DND-41 (cell line): ENCODE measurements around the gene ASCL3.

ENCODE experiments used
- ATAC-seq: fragments of 200-7000 bp; cut with Tn5 transposase; 3 replicates; pipeline ENCODE4 v1.9.1; 2021; ENCODE audit warnings: low read depth; ENCODE audit not compliant: insufficient read depth
- DNase-seq: peaks from one replicate; pipeline ENCODE4 v3.0.0-alpha.2; 2020
- H2AFZ ChIP-seq: 2 replicates; pipeline ENCODE4 v1.6.0; 2012; ENCODE audit warnings: low read depth, low read length
- H3K27ac ChIP-seq: 2 replicates; pipeline ENCODE4 v1.5.1; 2012; ENCODE audit warnings: low read length, inconsistent platforms
- H3K27me3 ChIP-seq: fragments of 200-600 bp; sonication (generic); 2 replicates; pipeline ENCODE4 v1.6.0; 2012; ENCODE audit warnings: low read length, mild to moderate bottlenecking, inconsistent platforms; ENCODE audit not compliant: insufficient read depth, poor library complexity
- H3K36me3 ChIP-seq: 2 replicates; pipeline ENCODE4 v1.5.1; 2012; ENCODE audit warnings: low read length, inconsistent platforms; ENCODE audit not compliant: insufficient read depth
- H3K4me1 ChIP-seq: 2 replicates; pipeline ENCODE4 v1.5.1; 2012; ENCODE audit warnings: mild to moderate bottlenecking, low read length; ENCODE audit not compliant: insufficient read depth
- H3K4me2 ChIP-seq: 2 replicates; pipeline ENCODE4 v1.6.0; 2012; ENCODE audit warnings: mild to moderate bottlenecking, moderate library complexity, low read length, inconsistent platforms; ENCODE audit not compliant: insufficient read depth
- H3K4me3 ChIP-seq, 2 experiments: fragments of 200-600 bp in 1 of 2; shearing (Covaris generic) in 1 of 2; 2 replicates each; pipeline ENCODE4 v1.5.1; 2012 to 2016; ENCODE audit warnings: inconsistent platforms in 2 of 2, low read length in 2 of 2, mild to moderate bottlenecking in 2 of 2, low read depth in 1 of 2, moderate library complexity in 1 of 2
- H3K79me2 ChIP-seq: 2 replicates; pipeline ENCODE4 v1.6.0; 2012; ENCODE audit warnings: low read length, inconsistent platforms; ENCODE audit not compliant: insufficient read depth
- H3K9ac ChIP-seq: 2 replicates; pipeline ENCODE4 v1.6.0; 2012; ENCODE audit warnings: low read depth, mild to moderate bottlenecking, inconsistent platforms, low read length, moderate library complexity
- H3K9me3 ChIP-seq: 2 replicates; pipeline ENCODE4 v1.5.1; 2012; ENCODE audit warnings: low read length, moderate library complexity, mild to moderate bottlenecking, inconsistent platforms; ENCODE audit not compliant: insufficient read depth, severe bottlenecking
- H4K20me1 ChIP-seq: 2 replicates; pipeline ENCODE4 v1.6.0; 2012; ENCODE audit warnings: low read length; ENCODE audit not compliant: insufficient read depth
- EZH2 ChIP-seq: IDR thresholded peaks from 3 replicates; pipeline ENCODE4 v1.6.1; 2012; ENCODE audit warnings: borderline replicate concordance, low read depth, mild to moderate bottlenecking, moderate library complexity, low read length, inconsistent platforms; ENCODE audit not compliant: severe bottlenecking
- TF ChIP-seq, protein P1 (sequence below): IDR thresholded peaks from 2 replicates; pipeline ENCODE4 v1.5.1; 2012; ENCODE audit warnings: borderline replicate concordance, low read length, moderate library complexity, mild to moderate bottlenecking; ENCODE audit not compliant: poor library complexity, severe bottlenecking; ENCODE audit errors: extremely low read depth

The ASCL3 gene

DNA sequence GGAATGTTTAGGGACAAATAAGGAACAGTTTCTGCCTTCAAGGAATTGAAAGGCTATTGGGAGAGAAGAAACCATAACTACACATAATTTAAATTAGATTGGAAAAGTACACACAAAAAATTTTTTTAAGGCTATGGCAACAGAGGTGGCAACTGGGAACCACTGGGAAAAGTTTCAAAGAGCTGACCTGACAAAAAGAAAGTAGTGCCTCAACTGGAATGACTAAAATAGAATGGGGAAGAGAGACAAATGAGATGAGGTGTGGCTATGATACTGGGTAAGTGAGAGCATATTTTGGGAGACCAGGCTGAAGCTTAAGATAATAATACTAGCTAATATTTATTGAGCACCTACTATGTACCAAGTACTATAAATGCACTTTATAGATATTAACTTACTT lies 34.7 kb downstream of the ASCL3 start:
- Histone ChIP-seq H3K36me3 (peaks cover 4% of the 10 kb centered on the region; the same call in 1 of the 2 replicates), H3K27ac (no peak overlapping the region), H3K9me3 (no peaks in the 10 kb centered on the region), H3K4me2 (no peak overlapping the region), H2AFZ (no peak overlapping the region), H3K9ac (no peak overlapping the region), H3K4me3 (no peak overlapping the region), H4K20me1 (no peaks in the 10 kb centered on the region), H3K79me2 (peaks cover 16% of the 10 kb centered on the region), H3K27me3 (no peaks in the 10 kb centered on the region), H3K4me1 (peaks cover 23% of the 10 kb centered on the region)
- TF ChIP-seq EZH2: no peak
- TF ChIP-seq, protein P1, sequence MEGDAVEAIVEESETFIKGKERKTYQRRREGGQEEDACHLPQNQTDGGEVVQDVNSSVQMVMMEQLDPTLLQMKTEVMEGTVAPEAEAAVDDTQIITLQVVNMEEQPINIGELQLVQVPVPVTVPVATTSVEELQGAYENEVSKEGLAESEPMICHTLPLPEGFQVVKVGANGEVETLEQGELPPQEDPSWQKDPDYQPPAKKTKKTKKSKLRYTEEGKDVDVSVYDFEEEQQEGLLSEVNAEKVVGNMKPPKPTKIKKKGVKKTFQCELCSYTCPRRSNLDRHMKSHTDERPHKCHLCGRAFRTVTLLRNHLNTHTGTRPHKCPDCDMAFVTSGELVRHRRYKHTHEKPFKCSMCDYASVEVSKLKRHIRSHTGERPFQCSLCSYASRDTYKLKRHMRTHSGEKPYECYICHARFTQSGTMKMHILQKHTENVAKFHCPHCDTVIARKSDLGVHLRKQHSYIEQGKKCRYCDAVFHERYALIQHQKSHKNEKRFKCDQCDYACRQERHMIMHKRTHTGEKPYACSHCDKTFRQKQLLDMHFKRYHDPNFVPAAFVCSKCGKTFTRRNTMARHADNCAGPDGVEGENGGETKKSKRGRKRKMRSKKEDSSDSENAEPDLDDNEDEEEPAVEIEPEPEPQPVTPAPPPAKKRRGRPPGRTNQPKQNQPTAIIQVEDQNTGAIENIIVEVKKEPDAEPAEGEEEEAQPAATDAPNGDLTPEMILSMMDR: no peak
- DNase-seq (no peak), ATAC-seq (no peak)

DNA sequence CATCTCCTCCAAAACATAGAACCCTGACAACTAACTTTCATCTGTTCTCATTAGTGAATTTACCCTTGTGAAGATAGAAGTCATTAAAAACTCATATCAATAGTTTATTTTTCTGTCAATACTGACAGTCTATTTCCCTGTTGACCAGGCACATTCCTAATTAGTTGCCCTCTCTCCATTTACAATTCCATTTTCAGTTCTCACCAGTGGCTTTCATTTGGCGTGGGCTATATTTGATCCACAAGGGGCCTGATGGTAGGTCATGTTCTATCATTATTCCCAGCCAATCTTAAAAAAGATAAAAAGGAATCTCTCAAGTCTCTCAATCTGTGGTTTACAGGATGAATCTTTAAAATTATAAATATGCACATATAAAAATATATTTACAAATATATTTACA lies 35.7 kb downstream of the ASCL3 start:
- Histone ChIP-seq H3K4me3 (no peak overlapping the region), H3K36me3 (peaks cover 4% of the 10 kb centered on the region; the same call in 1 of the 2 replicates), H3K4me1 (peaks cover 15% of the 10 kb centered on the region), H2AFZ (no peak overlapping the region), H4K20me1 (no peaks in the 10 kb centered on the region), H3K27ac (no peak overlapping the region), H3K27me3 (no peaks in the 10 kb centered on the region), H3K9me3 (no peaks in the 10 kb centered on the region), H3K9ac (no peak overlapping the region), H3K79me2 (peaks cover 10% of the 10 kb centered on the region), H3K4me2 (no peak overlapping the region)
- TF ChIP-seq EZH2: no peak
- TF ChIP-seq, protein P1: no peak
- DNase-seq: no peak
- ATAC-seq: no peak

DNA sequence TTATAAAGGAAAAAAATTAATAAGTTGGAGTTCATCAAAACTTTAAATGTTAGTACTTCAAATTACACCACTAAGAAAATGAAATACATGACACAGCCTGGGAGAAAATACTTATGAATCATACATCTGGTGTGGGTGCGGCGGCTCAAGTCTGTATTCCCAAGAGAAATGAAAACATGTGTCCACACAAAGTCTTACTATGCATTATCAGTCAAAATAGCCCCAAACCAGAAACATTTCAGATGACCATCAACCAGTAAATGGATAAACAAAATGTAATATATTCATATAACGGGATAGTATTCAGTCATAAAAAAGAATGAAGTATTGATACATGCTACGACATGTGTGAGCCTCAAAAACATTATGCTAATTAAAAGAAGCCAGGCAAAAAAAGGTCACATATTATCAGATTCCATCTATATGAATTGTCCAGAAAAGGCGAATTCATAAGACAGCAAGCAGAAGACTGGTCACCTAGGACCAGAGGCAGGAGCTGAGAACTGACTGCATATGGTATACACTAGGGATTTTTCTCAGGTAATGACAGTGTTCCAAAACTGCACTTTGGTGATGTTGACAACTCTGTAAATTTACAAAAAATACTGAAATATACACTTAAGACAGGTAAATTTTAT lies 37.2 kb downstream of the ASCL3 start:
- no peaks in the 10 kb centered on the region for H3K27me3 ChIP-seq
- H3K79me2 ChIP-seq: no peaks in the 10 kb centered on the region
- DNase-seq (no peak), ATAC-seq (no peak)
- peaks cover 14% of the 10 kb centered on the region for H3K4me1 ChIP-seq
- H2AFZ ChIP-seq: no peak overlapping the region
- H4K20me1 ChIP-seq: no peaks in the 10 kb centered on the region
- H3K9me3 ChIP-seq: no peaks in the 10 kb centered on the region
- H3K9ac ChIP-seq: no peak overlapping the region
- TF ChIP-seq EZH2: no peak
- TF ChIP-seq, protein P1: no peak
- no peak overlapping the region for H3K27ac ChIP-seq
- H3K36me3 ChIP-seq: no peaks in the 10 kb centered on the region
- H3K4me2 ChIP-seq: no peak overlapping the region
- no peak overlapping the region for H3K4me3 ChIP-seq
